Measurements from ENCODE around the gene NQO2. TPM values are rescaled to one million over a fixed set of nuclear protein-coding genes. Genes with fewer than 3 reads are reported as not detected.
"Not testable (repeated sequence)": the region's sequence is repeated elsewhere in the genome, so short reads cannot be mapped to it uniquely, and the experiment has no call there.

The NQO2 gene
- polyA plus RNA-seq, 1 of the 3 experiments (the other 2 are of a cell fraction) = 19.2 TPM

DNA sequence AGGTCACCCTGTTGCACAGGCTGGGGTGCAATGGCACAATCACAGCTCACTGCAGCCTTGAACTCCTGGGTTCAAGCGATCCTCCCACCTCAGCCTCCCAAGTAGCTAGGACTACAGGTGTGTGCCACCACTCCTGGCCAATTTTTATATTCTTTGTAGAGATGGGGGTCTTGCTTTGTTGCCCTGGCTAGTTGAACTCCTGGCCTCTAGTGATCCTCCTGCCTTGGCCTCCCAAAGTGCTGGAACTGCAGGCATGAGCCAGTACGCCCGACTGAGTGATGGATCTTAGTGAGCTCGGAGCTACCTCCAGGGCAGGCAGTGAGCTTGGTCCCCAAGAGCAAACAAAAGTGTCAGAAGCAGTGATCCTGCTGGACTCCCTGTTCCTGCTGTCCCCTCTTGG is 48.3 kb downstream of the NQO2 start:
- H3K9ac ChIP-seq; H2AFZ ChIP-seq (ENCODE audit: low read depth); H3K27me3 ChIP-seq (ENCODE audit: insufficient read depth); POLR2A ChIA-PET; H3K27ac ChIP-seq (ENCODE audit: low read depth in 2 of 2, low read length in 1 of 2); H3K9me2 ChIP-seq; H4K20me1 ChIP-seq (ENCODE audit: insufficient read depth); H3K4me2 ChIP-seq; H3F3A ChIP-seq (replicated peaks; ENCODE audit: insufficient read depth); H3K4me3 ChIP-seq (ENCODE audit: low read depth in 2 of 2, low read length in 1 of 2); H3K4me1 ChIP-seq (ENCODE audit: control insufficient read depth in 1 of 2, insufficient read depth in 2 of 2, low read depth in 1 of 2, low read length in 1 of 2); H3K79me2 ChIP-seq (ENCODE audit: insufficient read depth); CTCF ChIA-PET; H3K36me3 ChIP-seq (replicated peaks in 1 of 2; ENCODE audit: control insufficient read depth in 1 of 2, insufficient read depth in 2 of 2, low read length in 1 of 2); H3K9me3 ChIP-seq; DNase-seq: not testable (repeated sequence)
- 87% methylated on average over 3 of the region's 4 CpGs for WGBS (ENCODE audit: low lambda C conversion rate)

DNA sequence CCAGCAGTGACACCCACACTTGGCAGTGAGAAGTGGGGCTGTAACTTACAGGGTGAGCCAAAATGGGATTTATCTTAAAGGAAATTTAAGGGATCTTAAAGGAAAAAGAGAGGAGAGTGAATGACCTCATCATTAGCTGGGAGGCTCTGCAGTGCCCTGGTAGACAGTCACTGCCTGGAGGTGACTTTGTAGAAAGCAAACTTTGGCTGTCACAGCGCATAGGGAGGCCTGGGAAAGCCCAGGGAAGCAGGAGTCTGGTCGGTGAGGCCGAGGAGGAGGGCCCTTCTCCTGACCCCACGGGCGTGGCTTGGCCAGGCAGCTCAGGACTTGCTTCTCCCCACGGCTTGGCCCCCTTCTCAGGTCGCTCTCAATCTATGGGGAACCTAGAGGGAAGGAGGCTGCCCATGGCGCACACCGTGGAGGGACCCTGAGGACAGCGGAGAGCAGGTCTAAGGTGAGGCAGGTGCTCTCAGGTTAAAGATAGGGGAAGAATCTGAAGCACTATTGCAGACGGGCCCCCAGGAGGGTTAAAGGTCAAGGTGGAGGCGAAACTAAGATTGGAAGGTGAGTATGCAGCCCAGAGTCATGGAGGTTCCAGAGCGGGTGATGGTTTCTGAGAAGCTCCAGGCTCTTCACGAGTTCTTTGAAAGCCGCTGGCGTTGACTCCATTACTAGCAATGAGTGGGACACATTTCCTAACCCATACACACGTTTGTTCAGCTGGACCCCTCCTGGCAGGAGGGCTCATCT is 53.0 kb downstream of the NQO2 start:
- Histone ChIP-seq H3K36me3 (replicated peaks in 1 of 2; ENCODE audit: control insufficient read depth in 1 of 2, insufficient read depth in 2 of 2, low read length in 1 of 2) (no peaks in the 10 kb centered on the region), H3K9me3 (no peaks in the 10 kb centered on the region), H3K27ac (ENCODE audit: low read depth in 2 of 2, low read length in 1 of 2) (no peak overlapping the region), H3K9me2 (no peaks in the 10 kb centered on the region), H3K27me3 (ENCODE audit: insufficient read depth) (peaks cover 5% of the 10 kb centered on the region; the same call in 1 of the 2 replicates), H4K20me1 (ENCODE audit: insufficient read depth) (no peaks in the 10 kb centered on the region), H3K4me1 (ENCODE audit: control insufficient read depth in 1 of 2, insufficient read depth in 2 of 2, low read depth in 1 of 2, low read length in 1 of 2) (peaks cover 0 to 2% of the 10 kb centered on the region in 2 experiments; a peak in 1 of 4 replicates), H3K9ac (no peak overlapping the region), H3K79me2 (ENCODE audit: insufficient read depth) (no peaks in the 10 kb centered on the region), H2AFZ (ENCODE audit: low read depth) (no peak overlapping the region), H3K4me3 (ENCODE audit: low read depth in 2 of 2, low read length in 1 of 2) (no peak overlapping the region), H3F3A (replicated peaks; ENCODE audit: insufficient read depth) (peaks cover 7% of the 10 kb centered on the region), H3K4me2 (no peak overlapping the region)
- DNase-seq = no peak
- WGBS (ENCODE audit: low lambda C conversion rate) = 93% methylated on average over 13 of the region's 17 CpGs
- ChIA-PET CTCF (interaction anchor here (1.2 to 1.6 kb wide), 4 partner anchors 16 to 207 kb away, joined by 3 to 10 read pairs (median 4); partner anchors contain the start of gene NQO2), POLR2A (no interaction called here)
- TF ChIP-seq, protein P1, sequence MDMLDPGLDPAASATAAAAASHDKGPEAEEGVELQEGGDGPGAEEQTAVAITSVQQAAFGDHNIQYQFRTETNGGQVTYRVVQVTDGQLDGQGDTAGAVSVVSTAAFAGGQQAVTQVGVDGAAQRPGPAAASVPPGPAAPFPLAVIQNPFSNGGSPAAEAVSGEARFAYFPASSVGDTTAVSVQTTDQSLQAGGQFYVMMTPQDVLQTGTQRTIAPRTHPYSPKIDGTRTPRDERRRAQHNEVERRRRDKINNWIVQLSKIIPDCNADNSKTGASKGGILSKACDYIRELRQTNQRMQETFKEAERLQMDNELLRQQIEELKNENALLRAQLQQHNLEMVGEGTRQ (IDR thresholded peaks at IDR 0.05; ENCODE audit: borderline replicate concordance, low read depth, low read length) = no peak
- TF ChIP-seq EZH2phosphoT487 (IDR thresholded peaks at IDR 0.05; ENCODE audit: borderline replicate concordance, low read depth) (no peak), MXI1 (IDR thresholded peaks at IDR 0.05; ENCODE audit: low read depth, low read length) (no peak)

DNA sequence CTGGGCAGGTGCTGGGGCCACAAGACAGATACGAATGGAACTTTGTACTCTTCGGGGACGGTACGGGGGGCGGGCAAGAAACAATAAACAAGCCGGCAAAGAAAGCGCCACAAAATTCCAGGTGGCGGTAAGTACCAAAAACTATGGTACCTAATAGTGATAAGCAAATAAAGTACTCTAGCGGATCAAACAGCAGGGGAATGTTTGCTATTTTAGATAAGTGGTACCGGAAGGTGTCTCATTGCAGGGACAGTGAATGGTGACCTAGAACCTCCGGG is 53.5 kb downstream of the NQO2 start:
- Histone ChIP-seq H3K36me3 (replicated peaks in 1 of 2; ENCODE audit: control insufficient read depth in 1 of 2, insufficient read depth in 2 of 2, low read length in 1 of 2) (no peaks in the 10 kb centered on the region), H3K79me2 (ENCODE audit: insufficient read depth) (no peaks in the 10 kb centered on the region), H3K4me3 (ENCODE audit: low read depth in 2 of 2, low read length in 1 of 2) (peak overlapping the region; percentile 42 to 59; a peak in 2 of 4 replicates), H2AFZ (ENCODE audit: low read depth) (peak overlapping the region; percentile 94; the same call in 1 of the 2 replicates), H3K9me2 (no peaks in the 10 kb centered on the region), H3K9me3 (no peaks in the 10 kb centered on the region), H4K20me1 (ENCODE audit: insufficient read depth) (no peaks in the 10 kb centered on the region), H3F3A (replicated peaks; ENCODE audit: insufficient read depth) (peaks cover 7% of the 10 kb centered on the region), H3K4me1 (ENCODE audit: control insufficient read depth in 1 of 2, insufficient read depth in 2 of 2, low read depth in 1 of 2, low read length in 1 of 2) (peaks cover 0 to 2% of the 10 kb centered on the region in 2 experiments; a peak in 1 of 4 replicates), H3K27ac (ENCODE audit: low read depth in 2 of 2, low read length in 1 of 2) (no peak overlapping the region), H3K27me3 (ENCODE audit: insufficient read depth) (peaks cover 2% of the 10 kb centered on the region; the same call in 1 of the 2 replicates), H3K9ac (no peak overlapping the region), H3K4me2 (peak overlapping the region; percentile 61; the same call in 1 of the 2 replicates)
- POLR2A ChIA-PET = interaction anchor here (0.9 to 1.0 kb wide), 2 partner anchors 55 to 63 kb away, joined by 3 to 4 read pairs; no protein-coding TSS in a partner anchor
- no peak for DNase-seq
- CTCF ChIA-PET = interaction anchor here (0.8 to 1.6 kb wide), 7 partner anchors 17 to 207 kb away, joined by 3 to 10 read pairs (median 6); partner anchors contain the start of gene NQO2
- WGBS (ENCODE audit: low lambda C conversion rate) = 91% methylated on average over 10 of the region's 11 CpGs
- TF ChIP-seq, protein P2, sequence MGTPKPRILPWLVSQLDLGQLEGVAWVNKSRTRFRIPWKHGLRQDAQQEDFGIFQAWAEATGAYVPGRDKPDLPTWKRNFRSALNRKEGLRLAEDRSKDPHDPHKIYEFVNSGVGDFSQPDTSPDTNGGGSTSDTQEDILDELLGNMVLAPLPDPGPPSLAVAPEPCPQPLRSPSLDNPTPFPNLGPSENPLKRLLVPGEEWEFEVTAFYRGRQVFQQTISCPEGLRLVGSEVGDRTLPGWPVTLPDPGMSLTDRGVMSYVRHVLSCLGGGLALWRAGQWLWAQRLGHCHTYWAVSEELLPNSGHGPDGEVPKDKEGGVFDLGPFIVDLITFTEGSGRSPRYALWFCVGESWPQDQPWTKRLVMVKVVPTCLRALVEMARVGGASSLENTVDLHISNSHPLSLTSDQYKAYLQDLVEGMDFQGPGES (IDR thresholded peaks at IDR 0.05; ENCODE audit: low read depth, low read length) = no peak
- TF ChIP-seq, protein P3, sequence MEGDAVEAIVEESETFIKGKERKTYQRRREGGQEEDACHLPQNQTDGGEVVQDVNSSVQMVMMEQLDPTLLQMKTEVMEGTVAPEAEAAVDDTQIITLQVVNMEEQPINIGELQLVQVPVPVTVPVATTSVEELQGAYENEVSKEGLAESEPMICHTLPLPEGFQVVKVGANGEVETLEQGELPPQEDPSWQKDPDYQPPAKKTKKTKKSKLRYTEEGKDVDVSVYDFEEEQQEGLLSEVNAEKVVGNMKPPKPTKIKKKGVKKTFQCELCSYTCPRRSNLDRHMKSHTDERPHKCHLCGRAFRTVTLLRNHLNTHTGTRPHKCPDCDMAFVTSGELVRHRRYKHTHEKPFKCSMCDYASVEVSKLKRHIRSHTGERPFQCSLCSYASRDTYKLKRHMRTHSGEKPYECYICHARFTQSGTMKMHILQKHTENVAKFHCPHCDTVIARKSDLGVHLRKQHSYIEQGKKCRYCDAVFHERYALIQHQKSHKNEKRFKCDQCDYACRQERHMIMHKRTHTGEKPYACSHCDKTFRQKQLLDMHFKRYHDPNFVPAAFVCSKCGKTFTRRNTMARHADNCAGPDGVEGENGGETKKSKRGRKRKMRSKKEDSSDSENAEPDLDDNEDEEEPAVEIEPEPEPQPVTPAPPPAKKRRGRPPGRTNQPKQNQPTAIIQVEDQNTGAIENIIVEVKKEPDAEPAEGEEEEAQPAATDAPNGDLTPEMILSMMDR (IDR thresholded peaks at IDR 0.05) = no peak
- TF ChIP-seq EZH2phosphoT487 (IDR thresholded peaks at IDR 0.05; ENCODE audit: borderline replicate concordance, low read depth) = no peak
- TF ChIP-seq SMC3 (IDR thresholded peaks at IDR 0.05; ENCODE audit: low read depth, low read length) = no peak
- TF ChIP-seq GABPA (IDR thresholded peaks at IDR 0.05; ENCODE audit: low read depth) = no peak
- TF ChIP-seq RXRA (IDR thresholded peaks at IDR 0.05; ENCODE audit: borderline replicate concordance, low read depth) = no peak
- TF ChIP-seq, protein P4, sequence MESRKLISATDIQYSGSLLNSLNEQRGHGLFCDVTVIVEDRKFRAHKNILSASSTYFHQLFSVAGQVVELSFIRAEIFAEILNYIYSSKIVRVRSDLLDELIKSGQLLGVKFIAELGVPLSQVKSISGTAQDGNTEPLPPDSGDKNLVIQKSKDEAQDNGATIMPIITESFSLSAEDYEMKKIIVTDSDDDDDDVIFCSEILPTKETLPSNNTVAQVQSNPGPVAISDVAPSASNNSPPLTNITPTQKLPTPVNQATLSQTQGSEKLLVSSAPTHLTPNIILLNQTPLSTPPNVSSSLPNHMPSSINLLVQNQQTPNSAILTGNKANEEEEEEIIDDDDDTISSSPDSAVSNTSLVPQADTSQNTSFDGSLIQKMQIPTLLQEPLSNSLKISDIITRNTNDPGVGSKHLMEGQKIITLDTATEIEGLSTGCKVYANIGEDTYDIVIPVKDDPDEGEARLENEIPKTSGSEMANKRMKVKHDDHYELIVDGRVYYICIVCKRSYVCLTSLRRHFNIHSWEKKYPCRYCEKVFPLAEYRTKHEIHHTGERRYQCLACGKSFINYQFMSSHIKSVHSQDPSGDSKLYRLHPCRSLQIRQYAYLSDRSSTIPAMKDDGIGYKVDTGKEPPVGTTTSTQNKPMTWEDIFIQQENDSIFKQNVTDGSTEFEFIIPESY (IDR thresholded peaks at IDR 0.05; ENCODE audit: borderline replicate concordance, low read depth) = no peak
- TF ChIP-seq YY1 (IDR thresholded peaks at IDR 0.05; ENCODE audit: low read depth) = no peak
- TF ChIP-seq, protein P5, sequence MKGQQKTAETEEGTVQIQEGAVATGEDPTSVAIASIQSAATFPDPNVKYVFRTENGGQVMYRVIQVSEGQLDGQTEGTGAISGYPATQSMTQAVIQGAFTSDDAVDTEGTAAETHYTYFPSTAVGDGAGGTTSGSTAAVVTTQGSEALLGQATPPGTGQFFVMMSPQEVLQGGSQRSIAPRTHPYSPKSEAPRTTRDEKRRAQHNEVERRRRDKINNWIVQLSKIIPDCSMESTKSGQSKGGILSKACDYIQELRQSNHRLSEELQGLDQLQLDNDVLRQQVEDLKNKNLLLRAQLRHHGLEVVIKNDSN (IDR thresholded peaks at IDR 0.05; ENCODE audit: borderline replicate concordance, low read depth) = no peak
- no peak for TF ChIP-seq RAD21 (IDR thresholded peaks at IDR 0.05; ENCODE audit: low read length)
- no peak for TF ChIP-seq EP300 (IDR thresholded peaks at IDR 0.05; ENCODE audit: borderline replicate concordance in 1 of 2, low read depth in 1 of 2, low read length in 1 of 2)
